Smooth muscle cell (in vitro differentiated cells): ENCODE data around the gene ADAM12. TPM values are rescaled to one million over a fixed set of nuclear protein-coding genes. Genes with fewer than 3 reads are reported as not detected.

Source experiments
- DNase-seq: peaks from one replicate; lab custom pipeline; 2025; ENCODE audit not compliant: unreplicated experiment; lab: John Stamatoyannopoulos, UW
- H2AFZ ChIP-seq: fragments of 200-600 bp; sonication (generic); 2 replicates; pipeline ENCODE4 v1.6.0; 2016; ENCODE audit warnings: antibody characterized with exemption, low read depth, mild to moderate bottlenecking
- H3F3A ChIP-seq: fragments of 200-600 bp; sonication (generic); 2 replicates; pipeline ENCODE4 v1.6.0; 2017; ENCODE audit warnings: antibody characterized with exemption, low read depth
- H3K27ac ChIP-seq: fragments of 200-600 bp; sonication (generic); 2 replicates; pipeline ENCODE4 v1.5.1; 2016; ENCODE audit warnings: low read depth, mild to moderate bottlenecking
- H3K27me3 ChIP-seq: fragments of 200-600 bp; sonication (generic); 2 replicates; pipeline ENCODE4 v1.6.1; 2016; ENCODE audit warnings: low read depth, mild to moderate bottlenecking
- H3K36me3 ChIP-seq: fragments of 200-600 bp; sonication (generic); 2 replicates; pipeline ENCODE4 v1.5.1; 2016; ENCODE audit warnings: low read depth
- H3K4me1 ChIP-seq: fragments of 200-600 bp; sonication (generic); 2 replicates; pipeline ENCODE4 v1.5.1; 2016; ENCODE audit warnings: low read depth
- H3K4me2 ChIP-seq: fragments of 200-600 bp; sonication (generic); 2 replicates; pipeline ENCODE4 v1.6.0; 2016; ENCODE audit warnings: mild to moderate bottlenecking
- H3K4me3 ChIP-seq: fragments of 200-600 bp; sonication (generic); 2 replicates; pipeline ENCODE4 v1.5.1; 2016; ENCODE audit warnings: mild to moderate bottlenecking
- H3K79me2 ChIP-seq: fragments of 200-600 bp; sonication (generic); 2 replicates; pipeline ENCODE4 v1.6.0; 2016; ENCODE audit warnings: low read depth, mild to moderate bottlenecking
- H3K9ac ChIP-seq: fragments of 200-600 bp; sonication (generic); 2 replicates; pipeline ENCODE4 v1.6.0; 2016; ENCODE audit warnings: low read depth
- H3K9me3 ChIP-seq: fragments of 200-600 bp; sonication (generic); replicated peaks from 2 replicates; pipeline ENCODE4 v1.5.1; 2016; ENCODE audit warnings: low read depth
- H4K20me1 ChIP-seq: fragments of 200-600 bp; sonication (generic); 2 replicates; pipeline ENCODE4 v1.6.0; 2016; ENCODE audit warnings: low read depth
- WGBS: methylation state at CpG from one replicate; pipeline ENCODE4 v1.1.7; 2016; ENCODE audit warnings: low lambda C conversion rate; 5-methylcytosine and 5-hydroxymethylcytosine counted together
- polyA plus RNA-seq: library from polyadenylated mRNA; unstranded; fragments of >200 nt; fragmentation: Nextera tagmentation; extraction: Ambion mirVana; gene quantifications from 2 replicates; pipeline ENCODE4 v1.2.1, GENCODE V29; 2016
- total RNA-seq: library from RNA; depleted of rRNA; stranded (reverse); fragments of >200 nt; gene quantifications from 2 replicates; pipeline ENCODE4 v1.2.3, GENCODE V29; 2014
- TF ChIP-seq, protein P1 (sequence below): fragments of 200-600 bp; sonication (generic); IDR thresholded peaks from 2 replicates; pipeline ENCODE4 v1.5.1; 2017; ENCODE audit warnings: borderline replicate concordance, mild to moderate bottlenecking, antibody characterized with exemption; ENCODE audit not compliant: insufficient read depth, poor library complexity, severe bottlenecking

ADAM12 gene
- total and polyA plus RNA-seq, 2 experiments from 2014 or later, result 40.0 to 54.3 TPM

DNA sequence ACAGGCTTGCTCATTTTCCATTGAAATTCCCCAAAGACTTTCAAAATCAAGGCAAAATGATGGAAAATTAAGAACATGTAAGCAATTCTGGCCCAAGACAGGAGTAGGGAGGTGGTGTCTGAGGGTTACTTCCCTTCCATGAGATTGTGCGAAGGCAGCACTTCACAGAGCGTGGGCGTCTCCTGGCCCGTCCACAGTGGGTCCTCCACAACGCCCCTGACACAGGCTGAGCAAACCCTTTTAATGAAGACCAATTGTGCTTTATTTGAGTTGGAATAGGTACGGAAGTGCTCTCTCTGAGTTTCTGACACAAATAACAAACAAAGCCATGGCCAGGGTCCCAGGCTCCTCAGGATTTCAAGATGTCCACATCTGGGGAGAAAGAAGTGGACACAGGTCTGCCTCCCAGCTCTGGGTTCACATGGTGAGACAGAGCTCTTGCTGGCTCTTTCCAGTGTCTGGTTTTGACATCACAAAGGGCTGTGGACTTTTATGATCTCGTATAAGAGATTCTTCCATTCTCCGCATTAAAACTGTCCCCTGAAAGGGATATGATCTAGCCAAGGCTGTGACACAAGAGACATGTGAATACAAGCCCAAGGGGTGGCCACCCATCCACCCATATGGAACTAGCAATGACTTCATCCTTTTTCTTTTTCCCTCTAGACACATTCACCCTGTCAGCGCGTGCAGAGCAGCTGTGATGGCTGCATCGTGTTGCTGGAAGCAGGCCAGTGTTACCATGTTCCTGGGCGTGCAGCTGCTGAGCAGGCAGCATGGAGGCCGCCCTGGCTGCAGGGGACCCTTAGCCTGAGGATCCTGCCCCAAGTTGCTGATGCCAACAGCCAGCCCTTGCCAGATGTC lies 145.6 kb downstream of the ADAM12 start:
- H3K4me2 ChIP-seq, result peak overlapping the region; percentile 27
- TF ChIP-seq, protein P1, sequence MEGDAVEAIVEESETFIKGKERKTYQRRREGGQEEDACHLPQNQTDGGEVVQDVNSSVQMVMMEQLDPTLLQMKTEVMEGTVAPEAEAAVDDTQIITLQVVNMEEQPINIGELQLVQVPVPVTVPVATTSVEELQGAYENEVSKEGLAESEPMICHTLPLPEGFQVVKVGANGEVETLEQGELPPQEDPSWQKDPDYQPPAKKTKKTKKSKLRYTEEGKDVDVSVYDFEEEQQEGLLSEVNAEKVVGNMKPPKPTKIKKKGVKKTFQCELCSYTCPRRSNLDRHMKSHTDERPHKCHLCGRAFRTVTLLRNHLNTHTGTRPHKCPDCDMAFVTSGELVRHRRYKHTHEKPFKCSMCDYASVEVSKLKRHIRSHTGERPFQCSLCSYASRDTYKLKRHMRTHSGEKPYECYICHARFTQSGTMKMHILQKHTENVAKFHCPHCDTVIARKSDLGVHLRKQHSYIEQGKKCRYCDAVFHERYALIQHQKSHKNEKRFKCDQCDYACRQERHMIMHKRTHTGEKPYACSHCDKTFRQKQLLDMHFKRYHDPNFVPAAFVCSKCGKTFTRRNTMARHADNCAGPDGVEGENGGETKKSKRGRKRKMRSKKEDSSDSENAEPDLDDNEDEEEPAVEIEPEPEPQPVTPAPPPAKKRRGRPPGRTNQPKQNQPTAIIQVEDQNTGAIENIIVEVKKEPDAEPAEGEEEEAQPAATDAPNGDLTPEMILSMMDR, result no peak
- peaks cover 44% of the 10 kb centered on the region for H3K79me2 ChIP-seq
- peak overlapping the region; percentile 97 for H3K27ac ChIP-seq
- peaks cover 6% of the 10 kb centered on the region for H3K4me1 ChIP-seq
- WGBS, result 59% methylated on average over 13 of the region's 13 CpGs
- peaks cover 8% of the 10 kb centered on the region for H3F3A ChIP-seq
- no peaks in the 10 kb centered on the region for H3K27me3 ChIP-seq
- DNase-seq, result peak; percentile 15
- no peak overlapping the region for H3K4me3 ChIP-seq
- H3K9me3 ChIP-seq, result no peaks in the 10 kb centered on the region
- H3K36me3 ChIP-seq, result no peaks in the 10 kb centered on the region
- peak overlapping the region; percentile 77 for H3K9ac ChIP-seq
- H4K20me1 ChIP-seq, result no peaks in the 10 kb centered on the region
- no peak overlapping the region for H2AFZ ChIP-seq

DNA sequence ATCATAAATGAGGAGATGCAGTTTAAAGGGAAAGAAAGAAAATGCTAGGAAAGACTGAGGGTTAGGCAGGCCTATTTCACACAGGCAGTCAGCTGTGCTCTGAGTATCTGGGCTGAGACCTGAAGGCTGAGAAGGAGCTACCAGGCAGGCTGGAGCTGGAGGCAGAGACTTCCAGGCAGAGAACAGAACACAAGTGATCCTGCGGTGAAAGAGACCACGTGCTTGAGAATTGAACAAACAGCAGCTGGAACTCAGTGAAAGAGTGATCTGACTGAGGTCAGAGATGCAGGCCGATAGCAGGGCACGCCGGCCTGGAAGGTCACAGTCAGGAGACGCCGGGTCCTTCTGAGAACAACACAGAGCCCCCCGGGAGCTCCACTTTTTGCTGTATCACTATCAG lies 147.8 kb downstream of the ADAM12 start:
- no peaks in the 10 kb centered on the region for H3K36me3 ChIP-seq
- no peaks in the 10 kb centered on the region for H4K20me1 ChIP-seq
- H3K79me2 ChIP-seq, result peaks cover 50% of the 10 kb centered on the region
- no peaks in the 10 kb centered on the region for H3K27me3 ChIP-seq
- no peak overlapping the region for H2AFZ ChIP-seq
- peak overlapping the region; percentile 20 for H3K27ac ChIP-seq
- H3K9me3 ChIP-seq, result no peaks in the 10 kb centered on the region
- H3K9ac ChIP-seq, result no peak overlapping the region
- H3K4me2 ChIP-seq, result no peak overlapping the region
- WGBS, result 94% methylated on average over 8 of the region's 8 CpGs
- H3K4me3 ChIP-seq, result no peak overlapping the region
- TF ChIP-seq, protein P1, result no peak
- no peaks in the 10 kb centered on the region for H3F3A ChIP-seq
- no peak for DNase-seq
- H3K4me1 ChIP-seq, result peaks cover 4% of the 10 kb centered on the region

GRCh38 chr10:126239844-126240243 lies 148.4 kb downstream of the ADAM12 start:
- 93% methylated on average over 8 of the region's 8 CpGs for WGBS

More at GRCh38 chr10:126239844-126240243, 148.4 kb downstream of the ADAM12 start:
- H3K4me2 ChIP-seq, result no peak overlapping the region
- no peaks in the 10 kb centered on the region for H3K27me3 ChIP-seq
- no peaks in the 10 kb centered on the region for H3F3A ChIP-seq
- H4K20me1 ChIP-seq, result no peaks in the 10 kb centered on the region
- H3K36me3 ChIP-seq, result no peaks in the 10 kb centered on the region
- TF ChIP-seq, protein P1, result no peak
- H3K4me1 ChIP-seq, result peaks cover 4% of the 10 kb centered on the region
- no peak overlapping the region for H2AFZ ChIP-seq
- no peak overlapping the region for H3K4me3 ChIP-seq
- H3K27ac ChIP-seq, result no peak overlapping the region
- no peak overlapping the region for H3K9ac ChIP-seq
- peaks cover 45% of the 10 kb centered on the region for H3K79me2 ChIP-seq
- H3K9me3 ChIP-seq, result no peaks in the 10 kb centered on the region
- DNase-seq, result no peak
